ENCODE measurements around the gene MORC1. TPM values are rescaled to one million over a fixed set of nuclear protein-coding genes. Genes with fewer than 3 reads are reported as not detected.

Gene MORC1
- total RNA-seq, 1 experiment from 2014 or later = not detected

GRCh38 chr3:109070211-109070610, 47.7 kb downstream of the MORC1 start:
- no peak for ATAC-seq
- CTCF ChIA-PET = no interaction called here
- intact Hi-C loops (cut with micrococcal nuclease; ENCODE audit: unreplicated experiment) = no loop called here

GRCh38 chr3:109066864-109067263, 51.1 kb downstream of the MORC1 start:
- POLR2A ChIA-PET = no interaction called here
- Histone ChIP-seq H3K4me3 (ENCODE audit: low read depth in 2 of 2, low read length in 2 of 2) (no peak overlapping the region), H3K27ac (ENCODE audit: low read length) (no peak overlapping the region), H3K27me3 (ENCODE audit: control insufficient read depth, insufficient read depth, low read length) (no peaks in the 10 kb centered on the region), H3K4me1 (ENCODE audit: control insufficient read depth, insufficient read depth, low read length) (no peaks in the 10 kb centered on the region), H3K9me3 (ENCODE audit: control insufficient read depth, insufficient read depth, low read depth, low read length) (no peaks in the 10 kb centered on the region), H3K36me3 (ENCODE audit: control insufficient read depth, insufficient read depth, low read length) (no peaks in the 10 kb centered on the region)
- BruUV-seq (replicated peaks) = no TSS peak
- intact Hi-C loops (cut with micrococcal nuclease; ENCODE audit: unreplicated experiment) (no loop called here), in situ Hi-C loops (cut with HindIII; ENCODE audit: low pct_unique_long_range_greater_than_20kb, low sequenced_read_pairs) (no loop called here)
- ATAC-seq (no peak), DNase-seq (ENCODE audit: low read depth, low spot score) (no peak)
- CTCF ChIA-PET = no interaction called here
- TF ChIP-seq POLR2AphosphoS5 (IDR thresholded peaks at IDR 0.05; ENCODE audit: low read depth, low read length) (no peak), TCF7L2 (IDR thresholded peaks at IDR 0.05; ENCODE audit: low read depth, low read length) (no peak), CTCF (IDR thresholded peaks at IDR 0.05) (no peak)

More at GRCh38 chr3:109070211-109070610, 47.7 kb downstream of the MORC1 start:
- no peak for TF ChIP-seq TCF7L2 (IDR thresholded peaks at IDR 0.05; ENCODE audit: low read depth, low read length)
- no peak for TF ChIP-seq POLR2AphosphoS5 (IDR thresholded peaks at IDR 0.05; ENCODE audit: low read depth, low read length)
- no peak for TF ChIP-seq SIN3A (IDR thresholded peaks at IDR 0.05; ENCODE audit: borderline replicate concordance, insufficient read depth, low read depth, low read length)
- TF ChIP-seq REST (IDR thresholded peaks at IDR 0.05; ENCODE audit: insufficient read depth in 1 of 2, low read depth in 2 of 2, low read length in 1 of 2) = no peak
- H3K9me3 ChIP-seq (ENCODE audit: control insufficient read depth, insufficient read depth, low read depth, low read length) = no peaks in the 10 kb centered on the region
- H3K36me3 ChIP-seq (ENCODE audit: control insufficient read depth, insufficient read depth, low read length) = no peaks in the 10 kb centered on the region
- POLR2A ChIA-PET = no interaction called here
- H3K4me3 ChIP-seq (ENCODE audit: low read depth in 2 of 2, low read length in 2 of 2) = no peak overlapping the region
- no TSS peak for BruUV-seq (replicated peaks)
- H3K27ac ChIP-seq (ENCODE audit: low read length) = no peak overlapping the region
- in situ Hi-C loops (cut with HindIII; ENCODE audit: low pct_unique_long_range_greater_than_20kb, low sequenced_read_pairs) = no loop called here
- no peaks in the 10 kb centered on the region for H3K27me3 ChIP-seq (ENCODE audit: control insufficient read depth, insufficient read depth, low read length)
- no peaks in the 10 kb centered on the region for H3K4me1 ChIP-seq (ENCODE audit: control insufficient read depth, insufficient read depth, low read length)
- no peak for DNase-seq (ENCODE audit: low read depth, low spot score)

- no peak overlapping the region for H3K4me3 ChIP-seq (ENCODE audit: low read depth in 2 of 2, low read length in 2 of 2)
- DNase-seq (ENCODE audit: low read depth, low spot score) (no peak), ATAC-seq (no peak)
- H3K9me3 ChIP-seq (ENCODE audit: control insufficient read depth, insufficient read depth, low read depth, low read length) = no peaks in the 10 kb centered on the region
- peaks cover 2% of the 10 kb centered on the region; the same call in 1 of the 2 replicates for H3K27me3 ChIP-seq (ENCODE audit: control insufficient read depth, insufficient read depth, low read length)
- TF ChIP-seq POLR2AphosphoS5 (IDR thresholded peaks at IDR 0.05; ENCODE audit: low read depth, low read length) (no peak), TCF7L2 (IDR thresholded peaks at IDR 0.05; ENCODE audit: low read depth, low read length) (no peak), REST (IDR thresholded peaks at IDR 0.05; ENCODE audit: insufficient read depth in 1 of 2, low read depth in 2 of 2, low read length in 1 of 2) (no peak)
- no peaks in the 10 kb centered on the region for H3K4me1 ChIP-seq (ENCODE audit: control insufficient read depth, insufficient read depth, low read length)
- ChIA-PET CTCF (interaction anchor here (0.7 kb wide), 1 partner anchor 35 kb away, joined by 3 read pairs; no protein-coding TSS in a partner anchor), POLR2A (no interaction called here)
- BruUV-seq (replicated peaks) = no TSS peak
- in situ Hi-C loops (cut with HindIII; ENCODE audit: low pct_unique_long_range_greater_than_20kb, low sequenced_read_pairs) (no loop called here), intact Hi-C loops (cut with micrococcal nuclease; ENCODE audit: unreplicated experiment) (no loop called here)
- no peak overlapping the region for H3K27ac ChIP-seq (ENCODE audit: low read length)
- H3K36me3 ChIP-seq (ENCODE audit: control insufficient read depth, insufficient read depth, low read length) = no peaks in the 10 kb centered on the region
These were observed 58.7 kb downstream of the MORC1 start for GRCh38 chr3:109059264-109059663.

Data from Panc1 (cell line).